ENCODE results near the gene SLC35F1.

DNA sequence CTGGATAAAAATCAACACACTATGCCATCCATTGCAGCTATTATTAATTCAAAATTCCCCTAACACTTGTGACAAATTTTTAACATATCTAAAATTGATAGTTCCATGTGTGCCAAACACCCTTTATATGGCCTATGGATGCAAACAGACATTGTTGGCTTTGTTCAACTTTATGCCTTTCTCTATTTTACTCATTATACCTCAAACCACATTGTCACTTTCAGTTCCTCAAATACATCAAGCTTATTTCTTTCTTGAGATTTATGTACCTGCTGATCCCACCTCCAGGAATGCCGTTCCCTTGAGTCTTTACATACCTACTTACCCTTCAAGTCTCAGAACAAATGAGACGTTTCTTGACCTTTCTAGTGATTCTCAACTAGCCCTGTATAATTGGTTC, 447.6 kb downstream of the SLC35F1 start:
- TF ChIP-seq, protein P1, sequence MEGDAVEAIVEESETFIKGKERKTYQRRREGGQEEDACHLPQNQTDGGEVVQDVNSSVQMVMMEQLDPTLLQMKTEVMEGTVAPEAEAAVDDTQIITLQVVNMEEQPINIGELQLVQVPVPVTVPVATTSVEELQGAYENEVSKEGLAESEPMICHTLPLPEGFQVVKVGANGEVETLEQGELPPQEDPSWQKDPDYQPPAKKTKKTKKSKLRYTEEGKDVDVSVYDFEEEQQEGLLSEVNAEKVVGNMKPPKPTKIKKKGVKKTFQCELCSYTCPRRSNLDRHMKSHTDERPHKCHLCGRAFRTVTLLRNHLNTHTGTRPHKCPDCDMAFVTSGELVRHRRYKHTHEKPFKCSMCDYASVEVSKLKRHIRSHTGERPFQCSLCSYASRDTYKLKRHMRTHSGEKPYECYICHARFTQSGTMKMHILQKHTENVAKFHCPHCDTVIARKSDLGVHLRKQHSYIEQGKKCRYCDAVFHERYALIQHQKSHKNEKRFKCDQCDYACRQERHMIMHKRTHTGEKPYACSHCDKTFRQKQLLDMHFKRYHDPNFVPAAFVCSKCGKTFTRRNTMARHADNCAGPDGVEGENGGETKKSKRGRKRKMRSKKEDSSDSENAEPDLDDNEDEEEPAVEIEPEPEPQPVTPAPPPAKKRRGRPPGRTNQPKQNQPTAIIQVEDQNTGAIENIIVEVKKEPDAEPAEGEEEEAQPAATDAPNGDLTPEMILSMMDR (conservative IDR thresholded peaks at IDR 0.05 in 1 of 2, IDR thresholded peaks at IDR 0.05 in 1 of 2; ENCODE audit: low read depth in 1 of 2, low read length in 2 of 2) = no peak
- TF ChIP-seq EZH2 (IDR thresholded peaks at IDR 0.05; ENCODE audit: low read length, missing control alignments) = no peak
